GM23248 (cell line): ENCODE data around the gene COL23A1. TPM values are rescaled to one million over a fixed set of nuclear protein-coding genes. Genes with fewer than 3 reads are reported as not detected.
A peak's percentile ranks its signal among the peaks of the same experiment; 100 is the strongest.

Experiments used
- DNase-seq: peaks from one replicate; pipeline ENCODE4 v3.0.0-alpha.2; 2015
- H2AFZ ChIP-seq: fragments of 200-600 bp; sonication (generic); 2 replicates; pipeline ENCODE4 v1.6.1; 2016; ENCODE audit warnings: antibody characterized with exemption
- H3F3A ChIP-seq: fragments of 200-600 bp; sonication (generic); 2 replicates; pipeline ENCODE4 v1.6.1; 2016; ENCODE audit warnings: mild to moderate bottlenecking, antibody characterized with exemption, mixed run types; ENCODE audit not compliant: insufficient read depth
- H3K27ac ChIP-seq: fragments of 200-600 bp; sonication (generic); 2 replicates; pipeline ENCODE4 v1.5.1; 2016; ENCODE audit warnings: mild to moderate bottlenecking
- H3K27me3 ChIP-seq: fragments of 200-600 bp; sonication (generic); replicated peaks from 2 replicates; pipeline ENCODE4 v1.6.1; 2016; ENCODE audit warnings: mild to moderate bottlenecking; ENCODE audit not compliant: insufficient read depth
- H3K36me3 ChIP-seq: fragments of 200-600 bp; sonication (generic); 2 replicates; pipeline ENCODE4 v1.6.1; 2016; ENCODE audit warnings: low read depth, mild to moderate bottlenecking
- H3K4me1 ChIP-seq: fragments of 200-600 bp; sonication (generic); 2 replicates; pipeline ENCODE4 v1.6.1; 2016; ENCODE audit warnings: mild to moderate bottlenecking; ENCODE audit not compliant: insufficient read depth
- H3K4me2 ChIP-seq: fragments of 200-600 bp; sonication (generic); one replicate; pipeline ENCODE4 v1.6.1; 2016; ENCODE audit warnings: mild to moderate bottlenecking; ENCODE audit not compliant: unreplicated experiment
- H3K4me3 ChIP-seq: fragments of 200-600 bp; sonication (generic); 2 replicates; pipeline ENCODE4 v1.5.1; 2016; ENCODE audit warnings: mild to moderate bottlenecking
- H3K79me2 ChIP-seq: fragments of 200-600 bp; sonication (generic); 2 replicates; pipeline ENCODE4 v1.6.1; 2016; ENCODE audit warnings: mild to moderate bottlenecking; ENCODE audit not compliant: insufficient read depth
- H3K9ac ChIP-seq: fragments of 200-600 bp; sonication (generic); 2 replicates; pipeline ENCODE4 v1.6.1; 2016; ENCODE audit warnings: mild to moderate bottlenecking
- H3K9me2 ChIP-seq: fragments of 200-600 bp; sonication (generic); 2 replicates; pipeline ENCODE4 v1.6.1; 2016; ENCODE audit warnings: mixed run types, mild to moderate bottlenecking, moderate library complexity; ENCODE audit not compliant: insufficient read depth
- H3K9me3 ChIP-seq: fragments of 200-600 bp; sonication (generic); one replicate; pipeline ENCODE4 v1.6.1; 2017; ENCODE audit warnings: low read depth
- H4K20me1 ChIP-seq: fragments of 200-600 bp; sonication (generic); 2 replicates; pipeline ENCODE4 v1.6.0; 2016; ENCODE audit not compliant: insufficient read depth
- EZH2 ChIP-seq: fragments of 200-600 bp; sonication (generic); IDR thresholded peaks from 2 replicates; pipeline ENCODE4 v1.6.1; 2018; ENCODE audit warnings: antibody characterized with exemption, mild to moderate bottlenecking; ENCODE audit not compliant: insufficient read depth, poor library complexity, severe bottlenecking
- EZH2phosphoT487 ChIP-seq: fragments of 200-600 bp; sonication (generic); IDR thresholded peaks from 2 replicates; pipeline ENCODE4 v1.6.1; 2018; ENCODE audit warnings: antibody characterized with exemption, moderate library complexity, mild to moderate bottlenecking, low read depth; ENCODE audit not compliant: insufficient read depth
- WGBS, 2 experiments: methylation state at CpG; one replicate each; pipeline ENCODE4 v1.1.6; 2015 to 2017; ENCODE audit warnings: low lambda C conversion rate in 2 of 2, low coverage in 1 of 2; ENCODE audit errors: missing lambda C conversion rate in 2 of 2; 5-methylcytosine and 5-hydroxymethylcytosine counted together
- in situ Hi-C: fragments of 300-500 bp; cut with MboI; formaldehyde crosslinking; loops from 2 replicates; pipeline ENCODE4 v1.15.0; 2020
- polyA plus RNA-seq: library from polyadenylated mRNA; unstranded; fragments of >200 nt; fragmentation: Nextera tagmentation; extraction: Ambion mirVana; gene quantifications from 2 replicates; pipeline ENCODE4 v1.2.1, GENCODE V29; 2016
- total RNA-seq: library from RNA; depleted of rRNA; stranded (reverse); fragments of >200 nt; shearing (Covaris generic); gene quantifications from 2 replicates; pipeline ENCODE4 v1.2.3, GENCODE V29; 2014

Gene COL23A1
- total and polyA plus RNA-seq, 2 experiments from 2014 or later: not detected

- Histone ChIP-seq H3K9me2 (no peaks in the 10 kb centered on the region), H3F3A (peaks cover 53% of the 10 kb centered on the region), H4K20me1 (peaks cover 25% of the 10 kb centered on the region), H3K9ac (peak overlapping the region; percentile 95), H3K4me1 (peaks cover 16% of the 10 kb centered on the region; the same call in 1 of the 2 replicates), H3K27me3 (no peaks in the 10 kb centered on the region), H3K4me2 (peak overlapping the region; percentile 90), H3K4me3 (peak overlapping the region; percentile 97), H3K9me3 (no peaks in the 10 kb centered on the region), H3K36me3 (peaks cover 43% of the 10 kb centered on the region; the same call in 1 of the 2 replicates), H2AFZ (no peak overlapping the region), H3K79me2 (peaks cover 64% of the 10 kb centered on the region), H3K27ac (peak overlapping the region; percentile 86)
- DNase-seq: peak; percentile 50
- no peak for TF ChIP-seq EZH2phosphoT487
- TF ChIP-seq EZH2: no peak
- WGBS, 2 experiments: 35 to 39% methylated on average over 12 of the region's 12 CpGs
- in situ Hi-C loops: no loop called here
These were observed 383.8 kb downstream of the COL23A1 start for GRCh38 chr5:178206166-178207101.

GRCh38 chr5:178205749-178206047 lies 384.5 kb downstream of the COL23A1 start:
- 0 to 1% methylated on average over 5 of the region's 5 CpGs for WGBS, 2 experiments
- Histone ChIP-seq H4K20me1 (peaks cover 25% of the 10 kb centered on the region), H2AFZ (no peak overlapping the region), H3F3A (peaks cover 47% of the 10 kb centered on the region), H3K27ac (peak overlapping the region; percentile 86), H3K36me3 (peaks cover 36% of the 10 kb centered on the region; the same call in 1 of the 2 replicates), H3K4me1 (peaks cover 16% of the 10 kb centered on the region; the same call in 1 of the 2 replicates), H3K9me2 (no peaks in the 10 kb centered on the region), H3K79me2 (peaks cover 63% of the 10 kb centered on the region), H3K9me3 (no peaks in the 10 kb centered on the region), H3K4me3 (peak overlapping the region; percentile 97), H3K27me3 (no peaks in the 10 kb centered on the region), H3K4me2 (peak overlapping the region; percentile 90), H3K9ac (peak overlapping the region; percentile 95)
- in situ Hi-C loops: no loop called here
- no peak for DNase-seq
- no peak for TF ChIP-seq EZH2

- no peak for TF ChIP-seq EZH2
- Histone ChIP-seq H2AFZ (no peak overlapping the region), H3K4me3 (peak overlapping the region; percentile 97), H3K4me1 (peaks cover 16% of the 10 kb centered on the region; the same call in 1 of the 2 replicates), H3K9me3 (no peaks in the 10 kb centered on the region), H4K20me1 (peaks cover 25% of the 10 kb centered on the region), H3K36me3 (peaks cover 35% of the 10 kb centered on the region; the same call in 1 of the 2 replicates), H3K9ac (peak overlapping the region; percentile 95), H3K9me2 (no peaks in the 10 kb centered on the region), H3K27ac (peak overlapping the region; percentile 86), H3F3A (peaks cover 41% of the 10 kb centered on the region), H3K27me3 (no peaks in the 10 kb centered on the region), H3K79me2 (peaks cover 57% of the 10 kb centered on the region), H3K4me2 (peak overlapping the region; percentile 90)
- in situ Hi-C loops: no loop called here
- DNase-seq: peak; percentile 89
- 1% methylated on average over 44 to 60 of the region's 90 CpGs for WGBS, 2 experiments
These were observed 385.1 kb downstream of the COL23A1 start for GRCh38 chr5:178204935-178205748.

- Histone ChIP-seq H3K9me2 (no peaks in the 10 kb centered on the region), H3K27ac (peak within 1 kb of the TSS; percentile 86), H3K36me3 (peaks cover 27% of the 10 kb centered on the region; the same call in 1 of the 2 replicates), H3F3A (peaks cover 33% of the 10 kb centered on the region), H3K4me2 (peak within 1 kb of the TSS; percentile 90), H2AFZ (peak within 1 kb of the TSS; percentile 83), H3K79me2 (peaks cover 50% of the 10 kb centered on the region), H4K20me1 (peaks cover 25% of the 10 kb centered on the region), H3K27me3 (no peaks in the 10 kb centered on the region), H3K9ac (peak within 1 kb of the TSS; percentile 95), H3K4me1 (peaks cover 16% of the 10 kb centered on the region; the same call in 1 of the 2 replicates), H3K4me3 (peak within 1 kb of the TSS; percentile 97), H3K9me3 (no peaks in the 10 kb centered on the region)
- TF ChIP-seq EZH2phosphoT487: no peak
- TF ChIP-seq EZH2: no peak
- 1 to 2% methylated on average over 53 to 83 of the region's 96 CpGs for WGBS, 2 experiments
- in situ Hi-C loops: no loop called here
- DNase-seq: peak; percentile 97
These were observed 385.8 kb downstream of the COL23A1 start, which contains the start of gene HNRNPAB for GRCh38 chr5:178204182-178204934. Gene HNRNPAB, plus strand, starts transcription at chr5:178204533. Its CDS starts 305 bp downstream, at chr5:178204838.
